GM15510 (cell line): ENCODE data around the gene LDHD.

Experiments used
- POLR2A ChIP-seq: IDR thresholded peaks from 3 replicates; pipeline ENCODE4 v1.6.1; 2011; ENCODE audit warnings: borderline replicate concordance; ENCODE audit not compliant: insufficient read length; ENCODE audit errors: extremely low read depth

Gene LDHD

DNA sequence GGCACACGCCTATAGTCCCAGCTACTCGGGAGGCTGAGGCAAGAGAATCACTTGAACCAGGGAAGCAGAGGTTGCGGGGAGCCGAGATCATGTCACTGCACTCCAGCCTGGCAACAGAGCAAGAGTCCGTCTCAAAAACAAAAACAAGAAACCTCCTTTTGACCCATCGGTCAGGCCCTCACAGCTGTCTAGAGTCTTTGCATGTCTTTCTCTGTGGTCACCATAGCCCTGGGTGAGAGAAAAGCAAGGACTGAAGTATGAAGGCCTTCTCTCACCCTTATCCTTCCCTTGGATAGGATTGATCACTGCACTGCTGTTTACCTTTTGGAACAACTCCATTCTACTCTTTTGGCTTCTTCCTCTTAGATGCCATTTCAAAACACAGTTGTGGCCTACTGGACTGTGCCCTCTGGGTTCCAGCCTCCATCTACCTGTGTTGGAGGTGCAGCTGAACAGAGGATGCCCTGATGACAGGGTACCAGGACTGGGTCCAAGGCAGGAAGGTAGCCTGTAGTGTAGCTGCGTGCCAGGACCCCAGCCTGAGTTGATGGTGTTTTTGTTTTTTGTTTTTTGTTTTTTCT is 37.1 kb downstream of the LDHD start:
- no peak for TF ChIP-seq POLR2A

DNA sequence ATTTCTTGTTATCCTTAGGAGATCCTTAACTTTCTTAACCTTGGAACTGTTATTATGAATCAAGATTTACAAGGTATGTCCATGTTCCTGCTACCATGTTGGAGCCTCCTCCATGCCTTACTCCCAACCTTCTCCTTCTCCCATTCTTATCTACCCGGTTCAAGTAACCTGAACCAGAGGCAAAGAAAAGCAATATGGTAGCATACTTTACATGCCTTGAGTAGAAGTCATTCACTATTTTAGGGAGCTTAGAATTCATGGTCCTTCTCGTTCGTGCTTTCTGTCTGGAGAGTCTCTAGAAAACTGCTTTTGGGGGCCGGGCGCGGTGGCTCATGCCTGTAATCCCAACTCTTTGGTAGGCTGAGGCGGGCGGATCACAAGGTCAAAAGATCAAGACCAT is 37.7 kb downstream of the LDHD start:
- TF ChIP-seq POLR2A: no peak

DNA sequence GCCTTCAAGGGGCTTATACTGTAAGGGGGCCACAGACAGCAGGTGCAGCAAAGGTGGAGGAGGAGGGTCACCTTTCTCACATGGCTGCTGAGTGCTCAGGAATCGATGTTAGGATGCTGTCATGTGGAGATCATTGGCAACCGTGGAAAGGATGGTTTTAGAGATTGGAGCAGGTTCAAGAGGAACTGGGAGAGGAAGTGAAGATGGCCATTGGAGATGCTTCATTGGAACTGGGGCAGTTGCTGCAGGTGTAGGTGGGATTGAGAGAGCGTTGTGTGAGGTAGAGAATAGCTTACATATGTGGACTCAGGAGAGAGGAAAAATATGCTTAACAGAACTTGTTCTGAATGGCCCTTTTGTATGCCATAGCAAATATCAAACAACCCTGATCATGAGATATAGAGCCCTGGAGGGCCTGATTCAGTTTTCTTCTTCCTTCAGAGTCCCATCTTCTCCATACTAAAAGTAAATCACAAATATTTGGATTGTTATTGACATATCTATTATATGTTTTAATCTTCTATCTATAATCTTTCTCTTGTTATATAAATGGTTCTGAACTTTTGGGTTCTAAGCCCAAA is 40.8 kb downstream of the LDHD start:
- no peak for TF ChIP-seq POLR2A

DNA sequence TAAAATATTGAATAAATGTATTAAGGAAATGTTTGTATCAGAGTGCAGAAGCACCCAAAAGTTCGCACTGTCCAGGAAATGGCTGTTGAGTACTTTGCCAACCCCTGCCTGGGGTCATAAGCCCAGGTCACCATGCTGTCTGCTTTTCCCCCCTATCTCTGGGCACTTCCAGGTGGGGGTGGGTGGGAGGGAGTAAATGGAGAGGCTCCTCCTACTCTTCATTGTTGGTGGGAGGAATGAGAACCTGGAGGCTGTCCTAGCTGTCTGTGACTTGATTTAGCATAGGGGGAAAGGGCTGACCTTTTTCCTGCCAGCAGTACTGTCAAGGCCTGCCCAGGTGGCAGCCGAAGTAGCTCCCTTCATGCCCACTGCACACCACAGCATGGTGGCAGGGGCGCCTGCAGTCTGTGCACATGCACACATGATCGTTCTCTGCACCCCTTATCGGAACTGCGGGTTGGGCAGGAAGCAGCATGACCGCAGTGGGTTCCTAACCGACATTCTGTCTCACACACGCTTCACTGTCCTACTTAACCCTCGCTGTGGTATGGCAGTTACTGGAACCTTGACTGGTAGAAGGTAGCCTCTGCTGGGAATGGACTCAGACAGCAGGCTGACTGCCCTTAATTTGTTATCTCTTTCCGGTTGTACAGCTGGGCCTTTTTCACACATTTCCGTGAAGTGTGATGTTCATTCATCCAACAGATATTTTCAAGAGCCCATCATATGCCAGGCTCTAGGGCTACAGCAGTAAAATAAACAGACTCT is 41.5 kb downstream of the LDHD start:
- TF ChIP-seq POLR2A: no peak

DNA sequence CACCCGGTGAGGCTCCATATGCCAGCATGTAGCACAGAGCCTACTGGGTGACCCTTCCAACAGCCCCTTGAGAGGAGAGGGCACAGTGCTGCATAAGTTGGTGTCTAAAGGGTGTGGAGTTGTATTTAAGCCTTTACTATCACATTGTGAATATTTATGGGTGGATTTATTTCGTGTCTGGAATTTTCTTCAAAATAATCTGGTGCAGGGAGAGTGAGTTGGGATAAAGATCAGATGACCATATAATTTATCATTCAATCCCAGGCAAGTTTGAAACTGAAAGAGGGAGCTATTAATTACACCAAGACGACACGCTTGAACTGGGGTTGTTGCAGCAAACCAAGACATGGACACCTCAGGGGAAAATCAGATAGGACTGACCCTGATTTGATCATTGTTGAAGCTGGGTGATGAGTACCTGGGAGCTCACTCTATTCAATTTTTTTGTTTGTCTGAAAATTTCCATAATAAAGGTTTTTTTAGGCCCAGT is 42.2 kb downstream of the LDHD start:
- TF ChIP-seq POLR2A: no peak

DNA sequence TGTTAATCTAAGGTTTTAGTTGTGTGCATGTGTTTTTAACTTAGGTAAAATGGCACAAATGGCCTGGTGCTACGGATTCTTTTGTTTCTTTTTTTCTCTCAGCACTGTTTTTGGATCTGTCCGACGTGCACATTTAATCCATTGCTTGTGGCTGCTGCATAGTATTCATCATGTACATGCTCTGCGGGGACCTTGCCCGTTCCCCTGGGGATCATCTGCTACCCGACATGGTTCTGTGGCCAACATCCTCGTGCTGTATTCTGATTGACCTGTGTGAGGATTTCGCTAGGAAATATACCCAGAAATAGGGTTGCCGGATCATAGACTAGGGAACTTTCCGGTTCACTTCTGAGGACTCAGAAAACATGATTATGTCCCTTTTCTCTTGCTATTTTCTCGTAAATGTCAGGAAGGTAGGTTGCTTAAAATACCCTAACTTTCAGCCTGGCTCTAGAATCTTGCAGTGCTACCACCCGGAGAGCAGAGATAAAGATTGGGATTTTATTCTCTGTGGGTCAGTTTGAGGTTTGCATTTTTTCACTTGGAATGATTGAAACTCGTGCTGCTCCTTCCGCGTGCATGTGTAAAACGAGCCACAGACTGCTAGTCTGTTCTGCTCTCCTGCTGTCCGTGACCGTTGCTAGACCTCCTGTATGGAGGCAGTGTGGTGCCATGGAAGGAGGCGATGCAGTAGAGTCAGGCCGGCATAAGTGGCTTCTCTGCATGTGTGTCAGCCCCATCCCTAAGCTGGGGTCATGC is 42.9 kb downstream of the LDHD start:
- no peak for TF ChIP-seq POLR2A

DNA sequence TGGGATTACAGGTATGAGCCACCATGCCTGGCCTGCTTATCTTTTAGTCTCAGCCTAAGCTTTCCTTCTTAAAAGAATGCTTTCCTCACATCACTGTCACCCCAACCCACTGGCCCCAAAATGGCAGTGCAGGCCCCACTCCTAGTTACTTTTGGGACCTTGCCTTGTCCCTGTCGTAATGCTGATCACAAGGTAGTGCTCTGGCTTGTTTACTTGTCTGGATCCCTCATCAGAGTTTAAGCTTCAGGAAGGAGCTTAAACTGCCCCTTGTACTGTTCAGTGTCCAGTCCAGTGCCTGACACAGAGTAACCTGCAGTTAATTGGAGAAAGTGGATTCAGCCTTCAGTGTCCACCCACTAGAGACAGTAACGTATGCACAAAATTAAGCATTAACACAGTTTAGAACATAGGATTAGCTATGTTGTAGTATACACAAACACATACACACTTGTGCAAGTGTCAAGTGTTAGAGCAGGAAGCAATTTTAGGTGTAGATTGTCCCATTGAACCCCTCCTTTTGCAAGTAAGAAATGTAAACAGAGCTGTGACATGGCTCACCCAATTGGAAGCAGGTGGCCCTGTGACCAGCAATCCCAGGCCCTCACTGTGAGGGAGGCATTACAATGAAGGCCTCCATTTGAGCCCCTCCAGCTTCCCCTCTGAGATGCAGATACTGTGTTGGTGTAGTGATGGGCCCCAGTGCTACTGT is 44.2 kb downstream of the LDHD start:
- TF ChIP-seq POLR2A: no peak

DNA sequence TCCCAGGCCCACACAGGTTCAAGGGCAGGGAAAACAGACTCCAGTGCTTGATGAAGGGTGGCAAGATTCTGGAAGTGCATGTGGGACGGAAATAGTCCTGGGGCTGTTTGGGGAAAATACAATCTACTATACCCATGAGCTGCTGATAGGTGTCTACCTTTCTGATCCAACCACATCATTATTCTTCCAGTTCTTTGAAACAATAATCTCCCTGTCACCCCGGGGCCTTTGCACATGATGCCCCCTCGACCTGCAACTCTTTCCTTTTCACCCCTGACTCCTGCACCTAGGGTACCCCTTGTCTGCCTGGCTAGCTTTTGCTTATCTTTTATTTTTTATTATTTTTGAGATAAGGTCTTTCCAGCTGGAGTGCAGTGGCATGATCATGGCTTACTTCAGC is 45.0 kb downstream of the LDHD start:
- no peak for TF ChIP-seq POLR2A

DNA sequence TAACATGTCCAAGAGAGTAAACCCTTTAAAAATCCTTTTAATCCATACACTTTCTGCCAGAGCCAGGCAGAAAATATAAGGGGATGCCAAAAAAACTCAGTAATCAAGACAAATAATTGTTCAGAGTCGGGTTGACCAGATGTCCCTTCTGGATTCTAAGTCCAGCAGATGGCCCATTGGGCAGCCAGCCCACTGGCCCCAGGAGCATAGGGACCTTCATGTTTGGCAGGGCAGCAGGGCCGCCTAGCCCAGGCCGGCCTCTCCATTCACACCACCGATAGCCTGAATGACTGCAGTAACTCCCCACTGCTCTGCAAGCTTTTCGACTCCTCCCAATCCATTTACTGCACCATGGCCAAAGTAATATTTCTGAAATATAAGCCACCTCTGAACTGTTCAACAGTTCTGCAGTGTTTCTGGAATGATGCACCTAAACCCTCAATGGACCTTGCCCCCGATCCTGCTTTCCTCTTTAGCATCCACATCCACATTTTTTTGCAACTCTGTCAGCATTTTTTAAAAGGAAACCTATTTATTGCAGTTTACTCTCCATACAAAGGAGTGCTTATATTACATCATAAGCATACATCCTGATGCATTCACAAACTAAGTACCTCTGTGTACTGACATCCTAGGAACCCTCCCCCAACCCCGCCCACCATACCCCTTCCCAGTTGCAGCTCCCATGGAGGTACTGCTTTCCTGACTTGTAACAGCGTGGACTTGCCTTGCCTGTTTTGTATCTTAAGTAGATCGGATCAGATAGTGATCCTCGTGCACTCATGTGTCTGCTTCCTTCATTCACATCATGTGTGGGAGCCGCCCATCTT is 46.4 kb downstream of the LDHD start:
- TF ChIP-seq POLR2A: no peak

DNA sequence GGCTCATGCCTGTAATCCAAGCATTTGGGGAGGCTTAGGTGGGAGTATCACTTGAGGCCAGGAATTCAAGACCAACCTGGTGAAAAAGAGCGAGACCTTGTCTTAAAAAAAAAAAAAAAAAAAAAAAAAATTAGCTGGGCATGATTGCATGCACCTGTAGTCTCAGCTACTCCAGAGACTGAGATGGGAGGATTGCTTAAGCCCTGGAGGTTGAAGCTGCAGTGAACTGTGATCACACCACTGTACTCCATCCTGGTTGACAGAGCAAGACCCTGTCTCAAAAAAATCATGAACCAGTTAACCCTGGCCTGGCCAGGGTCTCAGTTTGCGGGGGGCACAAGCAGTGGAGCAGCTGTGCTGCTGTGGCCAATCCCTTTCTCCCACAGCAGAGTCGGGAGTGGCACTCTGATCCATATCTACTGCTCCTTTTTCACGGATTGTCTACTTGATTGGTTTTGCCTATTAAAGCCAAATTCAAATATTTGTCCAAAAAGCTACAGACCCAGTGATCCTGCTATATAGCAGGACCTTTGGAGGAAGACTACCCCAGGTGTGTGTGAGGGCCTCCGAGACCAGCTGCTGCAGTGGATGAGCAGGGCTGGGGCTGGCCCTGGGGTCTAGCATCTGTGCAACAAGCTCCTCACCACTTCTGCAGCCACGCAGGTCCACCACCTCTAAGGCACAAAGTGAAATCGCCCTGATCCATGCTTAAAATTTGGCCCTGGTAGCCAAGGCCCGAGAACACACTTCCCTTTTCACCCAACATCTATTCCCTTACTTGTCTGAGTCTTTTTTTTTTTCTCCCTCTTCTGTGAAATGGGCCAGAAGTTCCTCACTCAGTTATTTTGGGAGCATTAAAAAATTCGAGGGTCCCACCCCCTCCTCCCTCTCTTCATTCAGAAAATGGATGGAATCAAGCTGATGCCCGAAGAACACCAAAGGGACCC is 48.2 kb downstream of the LDHD start:
- TF ChIP-seq POLR2A: no peak

DNA sequence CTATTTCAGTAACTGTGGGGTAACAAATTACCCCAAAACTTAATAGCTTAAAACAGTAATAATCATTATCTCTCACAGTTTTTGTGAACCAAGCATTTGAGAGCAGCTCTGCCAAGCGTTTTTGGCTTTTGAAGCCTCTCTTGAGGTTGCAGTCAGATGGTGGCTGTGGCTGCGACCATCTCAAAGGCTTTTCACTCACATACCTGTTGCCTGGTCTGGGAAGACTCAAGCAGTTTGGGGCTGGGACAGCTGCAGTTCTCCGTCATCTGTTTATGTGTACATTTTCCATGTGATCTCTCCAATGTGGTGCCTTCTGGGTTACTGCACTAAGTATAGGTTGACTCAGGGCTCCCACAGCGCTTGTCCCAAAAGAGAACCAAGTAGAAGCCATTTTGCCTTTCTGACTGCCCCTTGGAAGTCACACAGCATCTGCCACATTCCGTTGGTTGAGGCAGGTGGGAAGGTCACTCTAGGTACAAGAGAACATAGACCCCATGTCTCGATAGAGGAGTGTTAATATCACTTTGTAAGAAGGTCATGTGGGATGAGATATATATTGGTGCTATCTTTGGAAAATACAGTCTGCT is 49.6 kb downstream of the LDHD start:
- TF ChIP-seq POLR2A: no peak

DNA sequence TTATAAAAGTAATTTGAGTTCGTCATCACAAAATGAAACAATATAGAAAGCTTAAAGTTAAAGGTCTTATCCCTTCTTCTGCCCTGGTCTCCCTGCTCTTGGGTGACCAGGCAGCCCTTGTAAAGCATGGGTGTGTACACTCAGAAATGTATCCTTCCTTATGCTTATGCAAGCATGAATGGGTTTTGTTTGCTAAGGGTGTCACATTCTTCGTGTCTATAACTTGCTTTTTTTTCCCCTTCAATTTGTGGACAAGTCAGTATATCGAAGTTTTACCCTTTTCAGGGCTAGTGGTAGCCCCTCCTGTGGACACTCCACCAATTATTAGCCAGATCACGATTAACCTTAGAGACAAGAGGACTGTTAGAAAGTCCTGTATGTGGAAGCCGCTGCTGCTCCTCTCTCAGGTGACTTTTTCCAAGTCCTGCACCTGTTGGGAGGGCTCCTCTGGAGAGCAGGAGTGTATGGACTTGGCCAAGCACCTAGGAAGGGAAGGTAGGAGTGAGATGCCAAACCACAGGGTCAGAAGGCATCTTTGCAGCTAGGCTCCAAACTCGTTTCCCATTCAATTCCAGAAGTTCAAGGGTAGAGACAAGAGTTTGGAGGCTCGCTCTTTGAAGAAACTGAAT is 50.9 kb downstream of the LDHD start:
- TF ChIP-seq POLR2A: no peak
